ENCODE measurements around the gene AIP.

The AIP gene

GRCh38 chr11:67493548-67494370 is 10.9 kb downstream of the AIP start:
- DNase-seq (ENCODE audit: low read depth): no peak

- DNase-seq (ENCODE audit: low read depth): no peak
Observed at GRCh38 chr11:67494371-67495233, 11.8 kb downstream of the AIP start.

DNA sequence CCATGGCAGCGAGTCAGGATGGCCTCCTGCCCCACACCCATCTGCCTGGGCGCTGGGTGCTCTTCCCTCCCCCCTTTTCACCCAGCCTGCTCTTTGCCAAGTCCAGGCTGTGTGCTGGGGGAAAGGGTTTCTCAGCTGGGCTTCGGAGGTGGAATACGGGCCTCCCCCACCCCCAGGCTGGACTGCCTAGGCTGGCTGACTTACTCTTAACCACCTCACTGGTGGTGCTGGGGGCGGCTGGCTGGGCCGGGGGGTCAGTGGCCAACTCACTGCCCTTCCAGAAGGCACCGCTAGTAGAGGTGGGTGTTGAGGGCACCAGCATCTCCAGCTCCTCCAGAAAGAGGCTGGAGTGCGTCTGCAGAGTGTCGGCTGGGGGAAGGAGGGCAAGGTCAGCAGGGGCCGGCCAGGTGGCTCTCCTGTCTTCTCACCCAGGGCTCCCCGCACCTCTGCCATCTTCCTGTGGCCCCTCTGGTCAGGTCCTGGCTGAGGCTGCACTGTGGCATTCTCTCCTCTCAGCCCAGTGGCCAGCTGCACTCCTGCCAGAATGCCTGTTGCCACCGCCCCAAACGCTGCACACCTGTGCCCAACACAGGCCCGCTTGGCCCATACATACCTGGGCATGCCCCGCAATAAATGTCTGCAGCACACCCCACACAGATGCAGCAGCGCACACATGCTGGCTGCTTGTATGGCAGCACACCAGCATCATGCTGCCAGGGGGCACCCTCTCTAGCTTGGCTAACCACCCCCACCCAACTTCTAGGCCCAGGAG is 12.6 kb downstream of the AIP start:
- no peak for DNase-seq (ENCODE audit: low read depth)

DNA sequence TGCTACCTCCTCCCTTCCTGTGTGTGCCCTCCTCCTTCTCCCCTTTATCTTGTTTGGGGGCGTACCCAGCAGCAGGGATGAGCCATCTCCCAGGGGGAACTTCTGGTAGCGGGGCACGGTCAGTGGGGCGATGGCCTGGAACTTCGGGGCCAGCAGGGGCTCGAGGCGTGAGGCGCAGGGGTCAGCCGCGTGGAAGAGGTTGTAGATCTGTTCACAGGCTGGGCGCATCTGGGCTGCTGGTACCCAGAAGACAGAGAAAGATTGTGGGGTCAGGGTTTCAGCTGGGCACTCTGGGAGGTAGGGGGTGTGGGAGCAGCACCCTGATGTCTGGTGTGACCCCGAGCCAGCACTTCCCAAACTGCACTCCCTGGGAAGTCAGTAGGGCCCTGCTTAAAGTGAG is 13.3 kb downstream of the AIP start:
- no peak for DNase-seq (ENCODE audit: low read depth)

GRCh38 chr11:67497656-67498291 is 14.9 kb downstream of the AIP start:
- no peak for DNase-seq (ENCODE audit: low read depth)

DNA sequence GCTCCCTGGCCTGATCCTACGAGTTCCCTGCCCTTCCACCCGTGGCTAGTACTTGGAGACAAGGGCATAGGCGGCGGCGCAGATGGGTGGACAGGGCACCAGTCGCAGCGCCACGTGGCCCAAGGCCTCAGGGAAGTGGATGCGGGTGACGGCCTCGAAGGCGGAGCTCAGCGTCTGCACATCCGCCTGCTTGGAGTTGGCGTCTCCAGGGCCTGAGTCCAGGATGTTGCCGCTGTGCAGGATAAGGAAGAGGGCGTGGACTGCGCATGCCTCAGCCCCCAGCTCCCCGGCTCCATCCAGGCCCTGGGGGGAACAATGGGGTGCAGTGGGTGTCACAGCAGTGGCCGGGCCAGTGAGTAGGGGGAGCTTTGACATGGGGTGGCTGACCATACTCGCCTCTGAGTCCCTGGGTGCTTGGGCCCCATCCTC is 15.7 kb downstream of the AIP start:
- no peak for DNase-seq (ENCODE audit: low read depth)

DNA sequence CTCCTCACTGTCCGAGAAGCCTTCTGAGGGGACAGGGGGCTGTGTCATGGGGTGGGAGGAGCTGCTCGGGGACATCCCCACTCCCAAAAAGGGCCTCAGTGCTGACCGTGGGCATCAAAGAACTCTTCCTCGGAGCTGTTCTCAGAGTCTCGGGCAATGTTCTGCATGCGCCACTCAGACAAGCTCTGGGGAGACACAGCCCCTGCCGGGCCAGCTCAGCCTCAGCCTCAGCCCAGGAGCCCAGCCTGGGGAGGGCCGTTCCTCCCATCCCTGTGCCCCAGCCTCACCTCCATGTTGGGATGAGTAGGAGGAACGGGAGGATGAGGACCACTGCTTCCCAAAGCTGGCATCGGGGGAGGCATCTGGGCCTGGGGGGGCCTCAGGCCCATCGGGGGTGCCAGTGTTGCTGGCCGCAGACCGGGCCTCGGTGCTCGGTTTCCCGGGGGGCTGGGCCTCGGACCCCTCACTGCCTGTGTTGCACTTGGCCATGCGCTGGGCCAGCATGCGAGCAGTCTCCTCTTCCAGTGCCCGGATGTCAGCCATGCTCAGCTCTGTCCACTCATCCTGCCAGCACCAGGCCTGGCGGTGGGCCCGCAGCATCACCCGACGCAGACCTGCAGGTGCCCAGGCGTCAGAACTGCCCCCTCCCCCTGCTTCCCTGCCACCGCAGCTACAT is 17.1 kb downstream of the AIP start:
- no peak for DNase-seq (ENCODE audit: low read depth)

DNA sequence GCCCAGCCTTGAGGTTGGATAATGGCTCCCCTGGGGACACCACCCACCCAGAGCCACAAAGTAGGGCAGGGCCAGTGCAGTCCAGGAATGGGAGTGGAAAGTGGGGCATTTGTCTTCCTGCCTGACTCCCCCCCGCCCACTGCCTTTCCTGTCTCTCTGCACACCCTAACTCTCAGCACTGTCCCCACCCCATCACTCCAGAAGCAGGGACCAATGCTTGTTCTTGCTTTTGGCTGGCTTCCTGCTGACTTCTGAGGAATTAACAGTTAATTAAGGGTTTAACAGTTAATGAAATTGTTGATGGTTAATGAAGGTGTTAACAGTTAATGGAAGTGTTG is 17.6 kb downstream of the AIP start:
- DNase-seq (ENCODE audit: low read depth): no peak

DNA sequence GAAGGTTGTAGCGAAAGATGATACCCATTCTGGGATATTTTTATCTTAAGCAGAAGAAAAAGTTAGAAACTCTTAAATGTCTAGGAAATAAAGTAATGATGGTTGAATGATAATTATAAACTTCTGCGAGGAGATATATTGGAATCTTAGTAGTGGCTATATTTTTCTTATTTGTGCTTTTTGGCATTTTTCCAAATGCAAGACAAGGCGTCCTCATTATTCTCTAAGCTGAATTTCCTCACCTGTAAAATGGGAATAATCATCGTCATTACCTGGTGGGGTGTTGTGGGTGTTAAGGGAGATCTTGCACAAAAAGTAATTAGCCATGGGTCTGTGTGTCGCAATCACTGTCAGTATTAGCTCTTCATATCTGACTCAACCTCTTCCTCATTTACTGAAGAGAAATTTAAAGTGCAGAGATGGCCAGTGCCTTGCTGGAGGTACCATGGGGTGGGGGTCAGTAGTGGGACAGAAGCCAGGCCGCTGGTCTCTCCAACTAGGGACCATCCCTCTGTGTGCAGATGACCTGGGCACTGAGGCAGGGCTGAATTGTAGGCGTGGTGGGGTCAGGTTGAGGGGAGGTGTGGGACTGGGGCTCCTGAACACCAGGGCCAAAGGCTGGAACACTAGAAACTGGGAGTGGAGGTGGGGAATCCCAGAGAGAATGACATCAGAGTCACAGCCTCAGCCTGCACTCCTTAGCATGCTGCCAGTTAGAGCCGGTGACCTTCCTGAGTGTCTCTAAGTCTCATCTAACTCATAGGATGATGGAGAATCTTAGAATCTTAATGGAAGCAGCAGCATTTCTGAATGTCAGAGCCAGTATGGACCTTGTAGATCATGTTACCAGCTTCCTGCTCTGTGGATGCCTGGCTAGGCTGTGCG is 18.2 kb downstream of the AIP start:
- DNase-seq (ENCODE audit: low read depth): no peak

GRCh38 chr11:67501854-67502253 is 19.0 kb downstream of the AIP start:
- DNase-seq (ENCODE audit: low read depth): no peak

GRCh38 chr11:67502328-67502979 is 19.6 kb downstream of the AIP start:
- DNase-seq (ENCODE audit: low read depth): no peak

DNA sequence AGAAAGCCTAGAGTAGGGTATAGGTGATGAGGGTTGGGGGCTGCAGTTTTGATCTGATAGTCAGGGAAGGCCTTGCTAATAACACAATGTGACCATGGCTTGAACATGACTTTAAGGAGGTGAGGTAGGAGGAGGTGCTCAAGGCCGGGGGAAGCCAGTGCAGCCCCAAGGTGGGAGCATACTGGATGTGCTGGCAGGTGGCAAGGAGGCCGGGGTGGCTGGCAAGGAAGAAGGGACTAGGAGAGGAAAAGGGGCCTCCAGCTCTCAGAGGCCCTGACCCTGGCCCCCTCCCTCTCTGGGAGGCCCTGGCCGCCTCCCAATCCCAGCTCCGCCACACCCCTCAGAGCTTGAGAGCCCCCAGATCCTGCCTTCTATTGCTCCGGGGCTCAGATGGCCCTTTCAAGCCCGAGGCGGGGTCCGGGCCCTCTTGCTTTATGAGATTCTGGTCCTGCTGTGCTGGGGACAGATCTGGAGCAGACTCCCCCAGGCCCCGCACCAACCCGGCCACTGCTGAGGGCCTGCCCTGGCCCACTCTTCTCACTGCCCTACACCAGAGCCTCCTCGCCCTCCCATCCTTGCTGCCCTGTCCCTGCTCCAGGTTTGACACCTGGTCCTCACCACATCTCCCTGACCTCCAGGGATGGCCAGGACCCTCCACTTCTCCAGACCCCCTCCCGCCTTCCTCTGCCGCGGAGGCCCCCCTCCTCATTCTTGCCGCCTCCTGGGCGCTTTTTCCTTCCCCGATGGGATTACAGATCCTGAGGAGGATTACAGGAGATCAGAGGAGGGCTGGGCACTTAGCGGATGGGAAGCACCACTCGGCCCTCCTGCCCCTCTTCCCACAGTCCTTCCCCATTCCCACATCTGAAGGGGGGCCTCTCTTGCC is 20.5 kb downstream of the AIP start:
- DNase-seq (ENCODE audit: low read depth): no peak

- no peak for DNase-seq (ENCODE audit: low read depth)
Observed at GRCh38 chr11:67504005-67504949, 21.5 kb downstream of the AIP start.

GRCh38 chr11:67504950-67505581 is 22.2 kb downstream of the AIP start, which contains the start of gene PITPNM1:
TSS of gene PITPNM1 (minus strand) at chr11:67505363. CDS start at chr11:67504180, 1,183 bp downstream.
- DNase-seq (ENCODE audit: low read depth): no peak

GRCh38 chr11:67505605-67506396 is 23.0 kb downstream of the AIP start:
- peak; percentile 87 for DNase-seq (ENCODE audit: low read depth)

GRCh38 chr11:67506426-67507051 is 23.7 kb downstream of the AIP start:
- no peak for DNase-seq (ENCODE audit: low read depth)
